GM12872 (cell line): ENCODE measurements around the gene MRPS11.

Experiments used
- TF ChIP-seq, protein P1 (sequence below): IDR thresholded peaks from 3 replicates; pipeline ENCODE4 v1.5.1; 2011; ENCODE audit warnings: low read depth, mild to moderate bottlenecking, low read length, moderate library complexity; ENCODE audit not compliant: insufficient read depth

MRPS11 gene

DNA sequence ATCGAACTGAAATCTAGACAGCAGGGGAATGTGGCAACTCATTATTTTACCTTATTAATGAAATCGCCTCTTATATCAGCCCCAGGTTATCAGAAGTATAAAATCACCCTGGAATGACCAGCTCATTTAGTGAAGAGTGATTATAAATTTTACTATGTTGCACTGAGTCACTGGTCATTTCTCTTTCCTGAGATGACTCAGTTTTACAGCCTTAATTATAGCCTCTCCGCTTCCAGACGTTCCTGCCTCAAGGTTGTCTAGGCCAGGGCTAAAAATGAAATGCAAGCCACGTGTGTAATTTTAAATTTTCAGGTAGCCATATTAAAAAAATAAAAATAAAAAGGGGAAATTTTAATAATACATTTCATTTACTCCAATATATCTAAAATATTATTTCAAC lies 45.7 kb downstream of the MRPS11 start:
- TF ChIP-seq, protein P1, sequence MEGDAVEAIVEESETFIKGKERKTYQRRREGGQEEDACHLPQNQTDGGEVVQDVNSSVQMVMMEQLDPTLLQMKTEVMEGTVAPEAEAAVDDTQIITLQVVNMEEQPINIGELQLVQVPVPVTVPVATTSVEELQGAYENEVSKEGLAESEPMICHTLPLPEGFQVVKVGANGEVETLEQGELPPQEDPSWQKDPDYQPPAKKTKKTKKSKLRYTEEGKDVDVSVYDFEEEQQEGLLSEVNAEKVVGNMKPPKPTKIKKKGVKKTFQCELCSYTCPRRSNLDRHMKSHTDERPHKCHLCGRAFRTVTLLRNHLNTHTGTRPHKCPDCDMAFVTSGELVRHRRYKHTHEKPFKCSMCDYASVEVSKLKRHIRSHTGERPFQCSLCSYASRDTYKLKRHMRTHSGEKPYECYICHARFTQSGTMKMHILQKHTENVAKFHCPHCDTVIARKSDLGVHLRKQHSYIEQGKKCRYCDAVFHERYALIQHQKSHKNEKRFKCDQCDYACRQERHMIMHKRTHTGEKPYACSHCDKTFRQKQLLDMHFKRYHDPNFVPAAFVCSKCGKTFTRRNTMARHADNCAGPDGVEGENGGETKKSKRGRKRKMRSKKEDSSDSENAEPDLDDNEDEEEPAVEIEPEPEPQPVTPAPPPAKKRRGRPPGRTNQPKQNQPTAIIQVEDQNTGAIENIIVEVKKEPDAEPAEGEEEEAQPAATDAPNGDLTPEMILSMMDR = no peak

DNA sequence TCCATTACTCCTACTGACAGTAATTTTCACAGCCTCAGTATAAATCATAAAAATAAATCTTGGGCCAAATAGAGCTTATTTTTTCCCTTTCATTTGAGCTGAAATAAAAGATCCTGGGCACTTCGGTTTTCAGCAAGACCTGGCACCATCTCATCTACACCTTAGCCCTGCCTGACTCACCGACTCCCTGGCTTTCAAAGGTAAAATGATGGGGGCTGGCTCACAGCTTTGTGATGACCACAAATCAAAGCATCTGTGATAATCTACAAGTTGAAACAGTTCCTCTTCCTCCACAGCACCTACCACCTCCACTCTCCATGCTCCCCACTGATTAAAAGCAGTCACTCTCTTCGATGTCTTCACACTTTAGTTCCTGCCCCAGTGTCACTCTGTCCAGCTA lies 51.4 kb downstream of the MRPS11 start:
- TF ChIP-seq, protein P1 = no peak

DNA sequence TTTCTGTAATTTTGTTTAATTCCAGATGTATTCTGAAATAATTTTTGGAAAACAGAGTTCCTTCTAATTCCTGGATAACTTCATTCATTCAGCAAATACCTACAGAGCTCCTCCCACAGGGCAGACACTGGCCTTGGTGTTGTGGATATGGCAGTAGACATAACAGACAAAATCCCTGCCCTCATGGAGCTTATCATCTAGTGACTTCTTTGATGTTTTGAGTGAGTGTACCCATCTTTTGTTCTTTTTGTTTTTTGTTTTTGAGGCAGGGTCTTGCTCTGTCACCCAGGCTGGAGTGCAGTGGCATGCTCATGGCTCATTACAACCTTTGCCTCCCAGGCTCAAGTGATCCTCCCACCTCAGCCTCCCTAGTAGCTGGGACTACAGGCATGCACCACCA lies 57.9 kb downstream of the MRPS11 start:
- TF ChIP-seq, protein P1 = no peak

DNA sequence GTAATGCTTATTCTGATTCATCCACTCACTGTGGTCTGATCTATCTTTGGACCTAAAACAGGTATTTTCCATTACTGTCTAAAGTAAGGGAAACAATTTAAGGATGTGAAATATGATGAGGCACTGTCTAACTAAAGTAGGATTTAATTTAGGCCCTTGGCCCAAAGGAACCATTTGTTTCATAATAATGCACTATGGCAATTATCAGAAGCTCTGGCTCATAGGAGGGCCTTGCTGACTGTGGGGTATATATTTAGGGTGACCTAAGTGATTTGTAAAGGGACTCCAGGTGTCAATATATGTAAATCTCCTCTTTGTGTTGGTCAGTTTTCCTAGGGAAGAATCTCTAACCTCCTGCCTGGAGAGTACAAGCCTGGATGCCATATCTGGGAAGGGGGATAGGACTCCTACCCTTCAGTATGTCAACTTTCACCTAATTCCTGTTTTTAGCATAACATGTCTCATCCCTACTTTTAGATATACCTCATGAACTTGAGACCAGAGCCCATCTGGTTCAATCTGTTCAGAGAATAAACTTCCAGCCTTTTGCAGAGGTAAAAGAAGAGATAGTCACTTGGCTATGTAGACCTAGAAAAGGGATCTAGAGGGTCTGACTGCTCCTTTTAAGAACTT lies 58.9 kb downstream of the MRPS11 start:
- TF ChIP-seq, protein P1 = no peak

DNA sequence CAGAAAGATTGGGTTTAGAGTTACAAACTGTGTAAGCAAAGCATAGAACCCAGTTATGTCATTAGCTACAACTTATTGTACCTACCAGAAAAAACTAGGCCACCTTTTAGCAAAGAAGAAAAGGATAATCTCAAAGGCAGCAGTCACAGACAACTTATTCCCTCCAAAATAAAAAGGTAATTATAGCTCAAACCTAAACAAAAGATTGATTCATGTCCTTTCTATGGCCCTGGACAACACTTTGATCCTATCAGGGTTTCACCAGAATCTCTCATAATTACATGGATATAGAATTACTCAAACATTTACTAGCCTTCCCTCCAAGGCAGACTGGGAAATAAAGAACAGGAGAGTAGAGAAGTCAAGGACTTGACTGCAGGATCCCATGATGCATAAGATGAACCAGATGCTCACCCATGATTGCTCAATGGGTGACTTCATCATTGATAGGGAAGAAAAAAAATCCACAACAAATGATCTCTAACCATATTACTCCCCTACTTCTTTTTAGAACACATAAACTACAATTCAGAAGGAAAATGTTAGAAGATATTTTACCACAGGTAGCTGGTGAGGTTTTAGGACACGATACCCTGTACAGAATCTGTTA lies 61.6 kb downstream of the MRPS11 start:
- TF ChIP-seq, protein P1 = no peak
